Activated CD4-positive, CD25-positive, alpha-beta regulatory T cell treated with anti-CD3 and anti-CD28 coated beads, Interleukin-2, amount 50 U/mL, for 24 hours (primary cell): ENCODE results near the gene OR2D3.
"Not testable (repeated sequence)": the region's sequence is repeated elsewhere in the genome, so short reads cannot be mapped to it uniquely, and the experiment has no call there.

Experiments
- ATAC-seq, 2 donors: fragments of 150-1000 bp; cut with Tn5 transposase; one replicate each; pipeline ENCODE4 v1.10.0; 2021; ENCODE audit warnings: mild to moderate bottlenecking in 1 of 2, moderate library complexity in 1 of 2

Gene OR2D3, protein sequence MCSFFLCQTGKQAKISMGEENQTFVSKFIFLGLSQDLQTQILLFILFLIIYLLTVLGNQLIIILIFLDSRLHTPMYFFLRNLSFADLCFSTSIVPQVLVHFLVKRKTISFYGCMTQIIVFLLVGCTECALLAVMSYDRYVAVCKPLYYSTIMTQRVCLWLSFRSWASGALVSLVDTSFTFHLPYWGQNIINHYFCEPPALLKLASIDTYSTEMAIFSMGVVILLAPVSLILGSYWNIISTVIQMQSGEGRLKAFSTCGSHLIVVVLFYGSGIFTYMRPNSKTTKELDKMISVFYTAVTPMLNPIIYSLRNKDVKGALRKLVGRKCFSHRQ

DNA sequence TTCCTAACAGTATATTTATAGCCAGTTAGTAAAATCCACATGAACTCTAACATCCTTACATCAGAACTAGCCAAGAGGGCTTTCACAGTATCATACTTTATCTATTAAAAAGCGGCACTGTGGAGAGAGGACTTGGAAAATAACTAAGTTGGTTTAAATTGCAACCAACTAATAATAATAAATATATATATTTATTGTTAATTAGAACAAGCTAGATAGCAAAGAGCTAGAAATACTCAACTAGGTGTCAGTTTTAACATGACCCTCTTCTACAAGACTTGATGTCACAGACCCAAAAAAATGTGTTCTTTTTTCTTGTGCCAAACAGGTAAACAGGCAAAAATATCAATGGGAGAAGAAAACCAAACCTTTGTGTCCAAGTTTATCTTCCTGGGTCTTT is at the start of gene OR2D3:
Gene OR2D3, plus strand, starts transcription at position 301 of the 400 bp plus-strand sequence. Its CDS starts 0 bp downstream, at position 301.
- ATAC-seq, result no peak

DNA sequence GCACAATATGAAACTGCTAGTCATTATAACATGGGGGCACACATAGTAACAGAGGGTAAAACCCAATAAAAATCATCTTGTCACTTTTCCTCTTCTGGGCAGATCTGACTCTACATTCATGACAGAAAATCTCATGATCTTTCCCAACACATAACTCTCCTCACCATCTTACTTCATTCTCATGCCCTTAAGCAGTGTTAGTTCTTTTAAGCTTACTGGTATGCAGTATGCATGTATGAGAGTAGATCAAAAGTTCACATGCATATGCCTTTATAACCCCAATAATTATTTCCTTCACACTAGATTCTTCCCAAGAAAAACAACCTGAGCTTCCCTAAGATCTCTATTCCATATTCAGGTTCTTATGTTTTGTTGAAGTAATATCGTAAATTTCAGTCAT is 49.5 kb upstream of the OR2D3 start:
- ATAC-seq, result no peak

DNA sequence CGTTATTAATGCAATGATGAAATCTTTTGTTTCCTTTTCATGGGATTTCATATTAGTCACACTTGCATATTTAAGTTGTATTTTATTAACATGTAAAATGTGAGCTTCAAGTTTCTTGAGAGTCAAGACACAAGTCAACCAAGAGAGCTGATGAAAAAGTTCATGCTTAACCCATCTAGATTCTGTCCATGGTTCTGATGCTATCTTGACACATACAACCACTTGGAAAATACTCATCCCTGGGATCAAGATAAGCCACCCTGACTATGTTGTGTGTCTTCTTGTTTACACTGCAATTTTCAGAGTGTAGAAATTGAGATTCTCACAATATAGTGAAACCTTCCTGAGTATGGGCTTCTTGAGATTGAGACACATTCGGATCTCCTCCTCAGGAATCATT is 45.0 kb upstream of the OR2D3 start:
- no peak for ATAC-seq

DNA sequence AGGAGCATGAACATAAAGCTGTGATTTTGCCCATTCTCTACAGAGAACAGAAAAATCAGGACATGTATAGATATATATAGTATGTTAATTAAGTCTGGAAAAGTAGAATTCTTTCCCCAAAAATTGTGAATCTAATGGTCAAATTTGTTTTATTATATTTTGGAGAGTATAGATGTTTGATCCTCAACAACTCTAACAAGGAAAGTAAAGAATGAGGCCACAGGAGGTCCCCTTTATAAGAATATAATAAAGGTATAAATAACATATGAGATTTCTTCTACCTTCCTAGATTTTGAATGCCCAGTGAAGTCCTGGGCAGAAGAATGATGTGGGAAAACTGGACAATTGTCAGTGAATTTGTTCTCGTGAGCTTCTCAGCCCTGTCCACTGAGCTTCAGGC is 44.5 kb upstream of the OR2D3 start, which contains the start of gene OR10A4:
Gene OR10A4, plus strand, starts transcription at position 301 of the 400 bp plus-strand sequence. Its CDS starts 23 bp downstream, at position 324.
- ATAC-seq, result no peak

DNA sequence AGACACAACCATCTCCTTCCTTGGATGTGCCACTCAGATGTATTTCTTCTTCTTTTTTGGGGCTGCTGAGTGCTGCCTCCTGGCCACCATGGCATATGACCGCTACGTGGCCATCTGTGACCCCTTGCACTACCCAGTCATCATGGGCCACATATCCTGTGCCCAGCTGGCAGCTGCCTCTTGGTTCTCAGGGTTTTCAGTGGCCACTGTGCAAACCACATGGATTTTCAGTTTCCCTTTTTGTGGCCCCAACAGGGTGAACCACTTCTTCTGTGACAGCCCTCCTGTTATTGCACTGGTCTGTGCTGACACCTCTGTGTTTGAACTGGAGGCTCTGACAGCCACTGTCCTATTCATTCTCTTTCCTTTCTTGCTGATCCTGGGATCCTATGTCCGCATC is 43.9 kb upstream of the OR2D3 start:
- no peak for ATAC-seq

DNA sequence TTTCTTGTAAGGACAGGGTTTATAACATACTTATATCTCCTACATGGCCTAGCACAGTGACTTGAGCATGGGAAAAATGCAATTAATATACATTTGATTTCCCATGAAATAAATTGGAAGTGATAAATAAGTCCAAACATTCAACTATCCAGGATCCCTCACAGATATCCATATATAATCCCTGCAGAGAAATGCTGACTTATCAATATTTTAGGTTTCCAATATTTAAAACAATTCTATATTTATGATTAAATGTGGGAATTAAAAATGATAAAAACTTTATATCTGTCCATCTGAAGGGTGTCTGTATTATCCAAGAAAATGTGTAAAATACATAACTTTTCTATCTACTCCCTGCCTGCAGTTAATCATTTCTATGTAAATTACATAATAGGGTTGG is 38.1 kb upstream of the OR2D3 start:
- no peak for ATAC-seq

DNA sequence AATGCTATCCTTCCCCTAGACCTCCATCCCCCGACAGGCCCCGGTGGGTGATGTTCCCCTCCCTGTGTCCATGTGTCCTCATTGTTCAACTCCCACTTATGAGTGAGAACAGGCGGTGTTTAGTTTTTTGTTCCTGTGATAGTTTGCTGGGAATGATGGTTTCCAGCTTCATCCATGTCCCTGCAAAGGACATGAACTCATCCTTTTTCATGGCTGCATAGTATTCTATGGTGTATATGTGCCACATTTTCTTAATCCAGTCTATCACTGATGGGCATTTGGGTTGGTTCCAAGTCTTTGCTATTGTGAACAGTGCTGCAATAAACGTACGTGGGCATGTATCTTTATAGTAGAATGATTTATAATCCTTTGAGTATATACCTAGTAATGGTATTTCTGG is 33.1 kb upstream of the OR2D3 start:
- not testable (repeated sequence) for ATAC-seq

DNA sequence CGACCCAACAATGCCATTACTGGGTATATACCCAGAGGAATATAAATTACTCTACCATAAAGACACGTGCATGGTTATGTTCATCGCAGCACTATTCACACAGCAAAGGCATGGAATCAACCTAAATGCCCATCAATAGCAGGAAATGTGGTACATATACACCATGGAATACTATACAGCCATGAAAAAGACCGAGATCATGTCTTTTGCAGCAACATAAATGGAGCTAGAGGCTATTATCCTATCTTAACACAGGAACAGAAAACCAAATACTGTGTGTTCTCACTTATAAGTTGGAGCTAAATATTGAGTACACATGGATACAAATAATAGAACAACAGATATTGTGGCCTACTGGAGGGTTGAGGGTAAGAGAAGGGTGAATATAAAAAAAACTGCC is 32.0 kb upstream of the OR2D3 start:
- ATAC-seq, result no peak

DNA sequence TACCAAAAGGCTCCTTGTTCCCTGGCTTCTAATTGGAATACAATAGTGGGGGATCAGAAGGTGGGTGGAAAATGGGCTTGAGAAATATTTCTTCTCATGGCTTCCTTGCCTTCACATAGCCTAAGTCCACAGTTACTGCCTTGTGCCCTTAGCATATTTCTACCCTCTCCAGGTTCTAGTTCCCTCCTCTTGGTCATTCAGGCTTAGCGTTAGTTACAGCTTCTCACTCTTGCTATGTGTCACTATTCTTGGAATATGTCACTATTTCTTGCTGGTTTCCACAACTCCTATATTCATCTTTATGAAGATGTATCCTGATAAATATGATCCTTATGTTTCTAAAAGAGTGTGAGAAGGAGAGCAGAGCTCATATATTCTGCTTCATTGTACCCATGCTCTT is 31.0 kb upstream of the OR2D3 start:
- ATAC-seq, result no peak

DNA sequence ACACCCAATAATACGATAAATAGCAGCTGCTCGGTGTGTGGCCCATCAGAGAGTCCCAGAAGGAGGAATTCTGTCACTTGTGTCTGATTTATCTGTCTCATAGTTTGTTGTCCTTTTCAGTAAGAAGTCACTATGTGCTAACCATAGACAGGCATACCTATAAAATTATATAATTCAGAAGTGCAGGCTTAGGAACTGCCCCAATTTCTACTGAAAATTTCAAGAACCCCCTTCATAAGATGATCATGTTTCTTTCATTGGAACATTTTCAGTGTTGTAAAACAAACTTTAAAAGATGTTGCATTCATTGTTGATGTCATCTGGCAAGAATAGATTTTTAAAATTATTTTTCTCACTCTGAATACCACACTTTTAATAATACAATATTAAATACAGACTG is 28.4 kb upstream of the OR2D3 start, which contains the start of gene OR2D2:
Gene OR2D2, minus strand, starts transcription at position 101 of the 400 bp plus-strand sequence. Its CDS starts 0 bp downstream, at position 101.
- no peak for ATAC-seq

DNA sequence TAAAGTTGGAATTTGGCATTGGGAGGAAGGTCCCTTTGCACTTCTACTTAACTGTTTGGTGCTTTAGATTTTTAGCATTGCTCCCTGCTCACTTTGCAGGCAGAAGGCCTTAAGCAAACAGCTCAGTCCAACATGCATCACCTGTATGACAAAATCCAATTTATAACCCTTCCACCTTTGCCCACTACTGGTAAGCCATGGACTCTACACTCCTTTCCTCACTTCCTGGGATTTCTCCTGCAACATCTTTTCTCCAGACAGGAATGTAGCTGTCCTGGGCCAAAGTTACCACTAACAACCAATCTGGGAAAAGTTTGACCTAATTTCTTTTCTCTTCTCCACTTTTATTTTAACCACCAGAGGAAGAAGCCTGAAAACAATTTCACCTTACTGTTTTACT is 26.7 kb upstream of the OR2D3 start:
- no peak for ATAC-seq

DNA sequence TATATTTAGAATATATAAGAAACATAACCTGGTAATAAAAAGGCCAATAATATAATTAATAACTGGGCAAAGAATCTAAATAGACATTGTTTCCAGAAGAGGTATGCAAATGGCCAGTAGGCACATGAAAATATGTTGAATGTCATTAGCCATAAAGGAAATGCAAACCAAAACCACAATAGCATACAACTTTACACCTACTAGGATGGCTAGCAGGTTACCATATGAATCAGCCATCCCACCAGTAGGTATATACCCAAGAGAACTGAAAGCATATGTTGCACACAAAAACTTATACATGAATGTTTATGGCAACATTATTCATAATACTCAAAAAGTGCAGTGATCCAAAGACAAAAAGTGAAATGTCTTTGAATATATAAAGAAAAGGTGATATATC is 25.8 kb upstream of the OR2D3 start:
- ATAC-seq, result peak in 1 of 2 donors; percentile 30

DNA sequence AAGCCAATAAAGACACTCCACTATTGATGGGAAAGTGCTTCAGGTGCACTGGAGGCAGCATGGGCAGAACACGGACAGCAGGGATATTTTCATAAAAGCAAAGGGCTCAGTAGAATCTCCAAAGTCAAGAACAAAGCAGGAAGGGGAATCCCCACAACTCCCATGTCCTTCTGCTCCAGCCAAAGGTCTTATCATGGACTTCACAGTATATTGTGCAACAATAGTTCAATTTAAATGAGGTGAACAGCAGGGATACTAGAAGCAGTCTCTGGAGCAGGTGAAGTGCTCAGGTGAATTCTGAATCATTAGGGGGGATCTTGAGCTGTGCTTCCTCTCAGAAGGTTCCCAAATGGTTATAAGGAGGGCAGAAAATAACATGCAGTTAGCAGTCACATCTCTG is 21.9 kb upstream of the OR2D3 start:
- no peak for ATAC-seq

DNA sequence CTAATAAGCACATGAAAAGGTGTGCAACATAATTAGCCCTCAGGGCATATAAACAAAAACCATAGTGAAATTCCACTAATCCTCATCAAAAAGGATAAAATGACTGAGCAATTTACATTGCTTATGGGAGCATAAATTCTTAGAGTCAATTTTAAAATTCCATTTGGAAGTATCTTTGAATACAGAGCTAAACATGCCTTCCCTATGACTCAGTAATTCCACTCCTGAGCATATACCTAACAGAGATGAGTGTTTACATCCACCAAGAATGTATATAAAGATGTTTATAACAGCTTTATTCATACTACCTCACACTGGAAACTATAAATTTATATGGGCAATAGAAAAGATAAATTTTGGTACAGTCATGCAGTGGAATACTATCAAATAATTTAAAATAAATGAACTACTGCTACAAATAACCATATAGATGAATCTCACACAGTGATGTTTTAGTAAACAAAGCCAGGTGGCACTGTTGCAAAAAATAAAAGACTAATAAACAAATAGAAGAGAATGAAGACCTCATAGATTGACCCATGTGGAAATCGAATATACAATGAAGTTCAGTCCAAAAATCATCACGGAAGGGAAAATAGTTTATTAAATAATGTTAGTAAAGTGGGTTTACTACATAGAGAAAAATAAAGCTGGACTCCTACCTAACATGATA is 20.3 kb upstream of the OR2D3 start:
- ATAC-seq, result no peak

DNA sequence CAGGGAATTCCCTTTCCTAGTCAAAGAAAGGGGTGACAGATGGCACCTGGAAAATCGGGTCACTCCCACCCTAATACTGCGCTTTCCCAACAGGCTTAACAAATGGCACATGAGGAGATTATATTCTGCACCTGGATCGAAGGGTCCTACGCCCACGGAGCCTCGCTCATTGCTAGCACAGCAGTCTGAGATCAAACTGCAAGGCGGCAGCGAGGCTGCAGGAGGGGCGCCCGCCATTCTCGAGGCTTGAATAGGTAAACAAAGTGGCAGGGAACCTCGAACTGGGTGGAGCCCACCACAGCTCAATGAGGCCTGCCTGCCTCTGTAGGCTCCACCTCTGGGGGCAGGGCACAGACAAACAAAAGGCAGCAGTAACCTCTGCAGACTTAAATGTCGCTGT is 16.0 kb upstream of the OR2D3 start:
- not testable (repeated sequence) for ATAC-seq

DNA sequence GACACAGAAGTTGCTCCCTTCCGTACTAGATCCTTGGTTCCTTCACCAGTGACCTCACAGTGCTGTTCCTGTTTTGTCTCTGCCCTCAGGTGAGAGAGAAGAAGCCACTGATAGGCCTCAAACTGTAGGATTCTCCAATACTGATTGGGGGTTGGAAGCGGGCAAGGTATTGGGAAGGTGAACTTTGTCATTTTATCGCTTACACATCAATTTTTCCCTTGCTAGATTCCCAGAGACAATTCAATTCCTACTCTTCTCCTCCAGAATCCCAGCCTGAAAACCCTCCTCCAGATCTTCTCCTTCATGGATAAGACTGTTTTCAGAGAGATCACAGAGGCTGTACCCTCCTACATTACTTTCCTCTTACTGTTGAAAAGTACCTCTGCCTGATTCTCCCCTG is 9.4 kb upstream of the OR2D3 start:
- ATAC-seq, result no peak

DNA sequence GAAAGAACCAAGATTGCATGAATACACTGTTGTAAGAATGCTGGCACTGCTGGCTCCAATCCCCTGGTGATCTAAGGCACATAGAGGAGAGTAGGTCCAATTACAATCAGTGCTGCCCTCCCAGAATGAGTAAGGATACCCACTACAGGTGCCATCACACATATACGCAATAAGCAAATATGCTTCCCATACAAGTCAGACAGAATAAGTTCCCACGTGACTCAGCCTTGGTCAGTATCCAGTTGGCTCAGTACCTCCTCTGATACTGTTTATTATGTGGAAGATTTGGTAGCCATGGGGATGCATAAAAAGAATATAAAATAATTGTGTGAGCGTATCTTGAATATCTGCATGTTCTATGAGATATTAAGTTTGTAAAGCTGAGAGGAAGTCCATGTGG is 8.9 kb upstream of the OR2D3 start:
- peak in 1 of 2 donors; percentile 13 for ATAC-seq

DNA sequence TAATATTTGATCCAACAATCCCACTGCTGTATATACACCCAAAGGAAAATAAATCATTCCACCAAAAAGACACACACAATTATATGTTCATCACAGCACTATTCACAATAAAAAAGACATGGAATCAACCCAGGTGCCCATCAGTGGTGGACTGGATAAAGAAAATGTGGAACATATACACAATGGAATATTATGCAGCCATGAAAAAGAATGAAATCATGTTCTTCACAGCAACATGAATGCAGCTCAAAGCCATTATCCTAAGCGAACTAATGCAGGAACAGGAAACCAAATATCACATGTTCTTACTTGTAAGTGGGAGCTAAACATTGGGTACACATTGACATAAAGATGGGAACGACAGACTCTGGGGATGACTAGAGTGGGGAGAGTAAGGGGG is 1.1 kb upstream of the OR2D3 start:
- no peak for ATAC-seq

DNA sequence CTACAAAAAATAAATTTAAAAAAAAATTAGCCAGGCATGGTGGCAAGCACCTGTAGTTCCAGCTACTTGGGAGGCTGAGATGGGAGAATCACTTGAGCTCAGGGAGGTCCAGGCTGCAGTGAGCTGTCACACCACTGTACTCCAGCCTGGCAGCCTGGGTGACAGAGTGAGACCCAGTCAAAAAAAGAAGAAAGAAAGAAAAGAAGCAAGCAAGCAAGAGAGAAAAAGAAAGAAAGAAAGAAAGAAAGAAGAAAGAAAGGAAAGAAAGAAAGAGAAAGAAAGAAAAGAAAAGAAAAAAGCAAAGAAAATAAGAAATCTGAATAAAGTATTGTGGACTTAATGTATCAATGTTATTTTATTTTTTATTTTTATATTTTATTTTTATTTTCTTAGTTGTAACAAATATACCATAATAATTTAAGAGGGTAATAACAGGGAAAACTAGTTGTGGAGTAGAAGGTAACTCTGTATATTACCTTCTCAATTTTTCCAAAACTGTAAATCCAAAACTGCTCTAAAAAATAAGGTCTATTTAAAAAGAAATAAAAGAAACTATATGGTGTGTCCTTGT is 4.3 kb downstream of the OR2D3 start:
- no peak for ATAC-seq

DNA sequence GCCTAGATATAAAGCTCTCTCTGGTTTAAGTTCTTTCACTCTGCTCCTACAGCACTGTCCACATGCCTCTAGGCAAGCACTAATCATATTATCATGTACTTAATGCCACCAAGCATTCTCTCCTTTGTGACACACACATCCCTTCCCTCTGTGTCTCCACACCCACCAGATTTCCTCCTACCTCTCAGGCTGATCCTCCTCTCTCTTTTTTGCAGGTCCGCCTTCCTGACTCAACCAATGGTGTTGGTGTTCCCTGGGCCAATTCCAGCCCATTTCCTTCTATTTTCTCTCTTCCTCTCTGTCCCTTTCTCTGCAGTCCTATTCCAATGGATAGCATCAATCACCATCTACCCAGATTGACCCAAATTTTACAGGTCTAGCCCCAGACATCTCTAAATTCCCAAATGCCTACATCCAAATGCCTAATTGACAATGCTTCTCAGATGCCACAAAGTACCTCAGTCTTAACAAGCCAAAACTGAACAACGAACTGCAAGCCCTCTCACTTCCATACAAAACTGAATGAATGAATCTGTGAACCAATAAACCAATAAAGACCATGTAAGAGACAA is 4.9 kb downstream of the OR2D3 start:
- ATAC-seq, result no peak

DNA sequence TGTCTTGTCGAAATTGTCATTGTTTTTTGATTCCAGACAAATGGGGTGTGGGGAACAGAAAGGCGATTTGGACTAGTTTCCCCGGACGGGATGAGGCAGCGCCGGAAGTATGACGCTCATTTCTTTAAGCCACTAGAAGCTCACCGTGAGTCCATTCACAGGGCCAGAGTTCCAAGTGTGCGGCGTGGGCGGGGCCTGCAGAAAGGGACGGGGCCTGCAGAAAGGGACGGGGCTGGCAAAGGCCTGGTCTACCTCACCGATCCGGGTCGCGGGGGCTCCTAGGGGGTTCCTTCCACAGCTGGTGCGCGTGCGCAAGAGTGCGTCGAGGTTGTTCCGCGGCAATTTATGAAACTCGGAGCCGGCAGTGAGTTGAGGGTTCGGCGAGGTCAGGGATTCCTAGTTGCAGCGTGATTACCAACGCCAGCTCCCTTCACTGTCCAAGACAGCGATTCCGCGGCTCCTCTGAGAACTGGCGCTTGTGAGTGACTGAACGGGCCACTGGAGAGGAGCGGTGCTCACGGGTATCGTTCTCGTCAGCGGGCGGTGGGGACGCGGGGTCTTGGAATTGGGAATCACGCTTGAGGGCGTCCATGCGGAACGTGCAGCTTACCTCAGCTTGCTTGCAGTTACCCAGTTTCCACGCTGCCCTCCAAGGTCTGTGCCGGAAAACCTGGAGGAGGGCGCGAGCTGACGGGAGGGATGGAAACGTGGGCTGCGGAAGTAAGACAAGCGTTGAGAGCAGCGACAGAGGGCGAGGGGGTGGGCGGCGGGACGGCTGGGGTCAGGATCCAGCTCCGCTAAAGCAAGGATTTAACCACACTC is 5.6 kb downstream of the OR2D3 start, which contains the start of gene ZNF215:
Gene ZNF215, plus strand, starts transcription at position 219 of the 822 bp plus-strand sequence. CDS start 5,847 bp downstream, outside the sequence.
- peak; percentile 17 to 55 for ATAC-seq

DNA sequence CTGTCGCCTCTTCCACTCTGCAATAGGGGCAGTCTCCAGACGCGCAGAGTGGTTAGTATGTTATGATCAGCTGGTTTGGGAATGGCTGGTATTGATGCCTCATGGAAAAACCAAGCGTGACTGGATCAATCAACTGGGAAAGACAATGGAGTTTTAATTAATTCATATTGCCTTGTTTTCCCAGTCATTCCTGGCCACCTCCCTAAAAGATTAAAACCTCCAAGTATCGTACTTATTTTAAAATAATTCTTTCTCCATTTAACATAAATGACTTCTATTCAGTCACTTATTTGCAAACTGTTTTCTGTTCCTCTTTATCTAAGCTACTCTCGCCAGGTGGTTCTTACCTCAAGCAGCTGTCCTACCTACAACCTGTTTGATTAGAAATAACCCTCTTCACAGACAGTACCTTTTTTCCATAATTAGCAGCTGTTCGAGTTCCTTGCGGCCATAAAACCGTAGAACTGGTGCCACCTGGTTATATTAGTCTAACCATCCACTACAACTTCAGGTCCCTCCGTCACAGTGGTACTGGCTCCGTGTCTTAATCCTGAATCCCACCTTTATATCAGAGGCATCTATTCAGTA is 6.3 kb downstream of the OR2D3 start:
- ATAC-seq, result no peak
